ENCODE data around the gene LGR6. TPM values are rescaled to one million over a fixed set of nuclear protein-coding genes. Genes with fewer than 3 reads are reported as not detected.

Gene LGR6
- polyA plus RNA-seq, 1 donor from 2014 or later = not detected

DNA sequence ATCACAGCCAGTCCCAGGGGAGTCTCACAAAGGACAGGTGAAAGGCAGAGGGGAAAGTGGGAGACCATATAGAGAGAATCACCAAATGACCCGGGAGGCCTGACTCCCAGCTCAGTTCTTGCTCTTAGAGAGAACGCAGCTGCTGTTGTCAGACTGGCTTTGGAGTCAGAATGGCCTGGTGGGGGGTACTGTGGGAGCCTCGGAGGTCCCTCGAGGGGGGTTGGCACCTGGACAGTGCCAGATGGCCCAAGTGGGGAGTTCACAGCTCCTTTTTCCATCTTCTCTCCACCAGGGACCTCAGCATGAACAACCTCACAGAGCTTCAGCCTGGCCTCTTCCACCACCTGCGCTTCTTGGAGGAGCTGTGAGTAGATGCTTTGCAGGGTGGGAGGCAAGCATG, 31.5 kb downstream of the LGR6 start:
- no peak overlapping the region for H3K4me2 ChIP-seq (ENCODE audit: low read length)
- no peak overlapping the region for H3K4me3 ChIP-seq (ENCODE audit: low read length)
- no peak overlapping the region for H2AFZ ChIP-seq (ENCODE audit: low read depth, low read length)
- H3K9ac ChIP-seq (ENCODE audit: low read length) = no peak overlapping the region
- no peaks in the 10 kb centered on the region for H3K27me3 ChIP-seq (ENCODE audit: insufficient read depth, low read depth, low read length)
- no peak overlapping the region for H3K27ac ChIP-seq (ENCODE audit: low read length)
- H4K20me1 ChIP-seq (ENCODE audit: insufficient read depth) = no peaks in the 10 kb centered on the region
- H3K9me3 ChIP-seq (ENCODE audit: low read length) = no peaks in the 10 kb centered on the region
- TF ChIP-seq EZH2 (IDR thresholded peaks at IDR 0.05; ENCODE audit: borderline replicate concordance, insufficient read depth, low read length, poor library complexity, severe bottlenecking) (no peak), POLR2AphosphoS5 (IDR thresholded peaks at IDR 0.05) (no peak), MXI1 (conservative IDR thresholded peaks at IDR 0.05; ENCODE audit: poor library complexity, severe bottlenecking) (no peak), EP300 (conservative IDR thresholded peaks at IDR 0.05; ENCODE audit: poor library complexity, severe bottlenecking) (no peak), SMC3 (conservative IDR thresholded peaks at IDR 0.05; ENCODE audit: poor library complexity) (no peak), TAF1 (IDR thresholded peaks at IDR 0.05; ENCODE audit: low read depth) (no peak), RAD21 (conservative IDR thresholded peaks at IDR 0.05) (no peak)
- TF ChIP-seq, protein P1, sequence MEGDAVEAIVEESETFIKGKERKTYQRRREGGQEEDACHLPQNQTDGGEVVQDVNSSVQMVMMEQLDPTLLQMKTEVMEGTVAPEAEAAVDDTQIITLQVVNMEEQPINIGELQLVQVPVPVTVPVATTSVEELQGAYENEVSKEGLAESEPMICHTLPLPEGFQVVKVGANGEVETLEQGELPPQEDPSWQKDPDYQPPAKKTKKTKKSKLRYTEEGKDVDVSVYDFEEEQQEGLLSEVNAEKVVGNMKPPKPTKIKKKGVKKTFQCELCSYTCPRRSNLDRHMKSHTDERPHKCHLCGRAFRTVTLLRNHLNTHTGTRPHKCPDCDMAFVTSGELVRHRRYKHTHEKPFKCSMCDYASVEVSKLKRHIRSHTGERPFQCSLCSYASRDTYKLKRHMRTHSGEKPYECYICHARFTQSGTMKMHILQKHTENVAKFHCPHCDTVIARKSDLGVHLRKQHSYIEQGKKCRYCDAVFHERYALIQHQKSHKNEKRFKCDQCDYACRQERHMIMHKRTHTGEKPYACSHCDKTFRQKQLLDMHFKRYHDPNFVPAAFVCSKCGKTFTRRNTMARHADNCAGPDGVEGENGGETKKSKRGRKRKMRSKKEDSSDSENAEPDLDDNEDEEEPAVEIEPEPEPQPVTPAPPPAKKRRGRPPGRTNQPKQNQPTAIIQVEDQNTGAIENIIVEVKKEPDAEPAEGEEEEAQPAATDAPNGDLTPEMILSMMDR (IDR thresholded peaks at IDR 0.05; ENCODE audit: poor library complexity, severe bottlenecking) = no peak
- TF ChIP-seq, protein P2, sequence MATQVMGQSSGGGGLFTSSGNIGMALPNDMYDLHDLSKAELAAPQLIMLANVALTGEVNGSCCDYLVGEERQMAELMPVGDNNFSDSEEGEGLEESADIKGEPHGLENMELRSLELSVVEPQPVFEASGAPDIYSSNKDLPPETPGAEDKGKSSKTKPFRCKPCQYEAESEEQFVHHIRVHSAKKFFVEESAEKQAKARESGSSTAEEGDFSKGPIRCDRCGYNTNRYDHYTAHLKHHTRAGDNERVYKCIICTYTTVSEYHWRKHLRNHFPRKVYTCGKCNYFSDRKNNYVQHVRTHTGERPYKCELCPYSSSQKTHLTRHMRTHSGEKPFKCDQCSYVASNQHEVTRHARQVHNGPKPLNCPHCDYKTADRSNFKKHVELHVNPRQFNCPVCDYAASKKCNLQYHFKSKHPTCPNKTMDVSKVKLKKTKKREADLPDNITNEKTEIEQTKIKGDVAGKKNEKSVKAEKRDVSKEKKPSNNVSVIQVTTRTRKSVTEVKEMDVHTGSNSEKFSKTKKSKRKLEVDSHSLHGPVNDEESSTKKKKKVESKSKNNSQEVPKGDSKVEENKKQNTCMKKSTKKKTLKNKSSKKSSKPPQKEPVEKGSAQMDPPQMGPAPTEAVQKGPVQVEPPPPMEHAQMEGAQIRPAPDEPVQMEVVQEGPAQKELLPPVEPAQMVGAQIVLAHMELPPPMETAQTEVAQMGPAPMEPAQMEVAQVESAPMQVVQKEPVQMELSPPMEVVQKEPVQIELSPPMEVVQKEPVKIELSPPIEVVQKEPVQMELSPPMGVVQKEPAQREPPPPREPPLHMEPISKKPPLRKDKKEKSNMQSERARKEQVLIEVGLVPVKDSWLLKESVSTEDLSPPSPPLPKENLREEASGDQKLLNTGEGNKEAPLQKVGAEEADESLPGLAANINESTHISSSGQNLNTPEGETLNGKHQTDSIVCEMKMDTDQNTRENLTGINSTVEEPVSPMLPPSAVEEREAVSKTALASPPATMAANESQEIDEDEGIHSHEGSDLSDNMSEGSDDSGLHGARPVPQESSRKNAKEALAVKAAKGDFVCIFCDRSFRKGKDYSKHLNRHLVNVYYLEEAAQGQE (IDR thresholded peaks at IDR 0.05; ENCODE audit: borderline replicate concordance) = no peak
- no peaks in the 10 kb centered on the region for H3K9me2 ChIP-seq (ENCODE audit: insufficient read depth, low read length)
- H3F3A ChIP-seq (ENCODE audit: insufficient read depth, low read length, poor library complexity, severe bottlenecking) = no peaks in the 10 kb centered on the region
- no peaks in the 10 kb centered on the region for H3K79me2 ChIP-seq (replicated peaks; ENCODE audit: insufficient read depth, low read length)
- no peaks in the 10 kb centered on the region for H3K36me3 ChIP-seq (ENCODE audit: insufficient read depth, low read length)

DNA sequence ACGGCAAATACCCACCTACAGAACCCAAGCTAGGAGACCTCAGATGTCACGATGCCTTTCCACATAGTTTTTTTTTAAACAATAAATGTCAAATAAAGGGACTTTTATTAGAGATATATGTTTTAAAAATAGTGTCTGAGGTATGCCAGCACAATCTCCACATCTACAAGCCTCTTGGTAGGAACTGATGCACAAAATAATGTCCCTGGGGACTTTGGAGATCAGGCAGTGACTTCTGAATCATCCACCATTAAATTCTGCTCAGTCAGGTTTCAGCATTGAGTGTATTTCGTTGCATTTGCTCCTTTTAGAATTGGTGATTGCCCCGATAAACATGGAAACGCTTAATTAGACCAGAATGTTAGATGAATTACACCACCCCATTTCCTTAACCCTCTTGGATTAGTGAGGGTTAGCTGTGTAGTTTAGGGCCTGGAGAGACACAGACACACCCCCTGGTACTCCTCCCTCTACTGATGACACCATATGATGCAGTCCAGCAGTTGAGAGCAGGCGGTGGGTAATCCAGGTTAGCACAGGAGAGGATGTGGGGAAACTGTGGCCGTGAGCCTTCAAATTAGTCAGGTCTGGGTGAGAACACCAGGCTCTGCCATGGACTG, 33.6 kb downstream of the LGR6 start:
- Histone ChIP-seq H3K79me2 (replicated peaks; ENCODE audit: insufficient read depth, low read length) (no peaks in the 10 kb centered on the region), H3F3A (ENCODE audit: insufficient read depth, low read length, poor library complexity, severe bottlenecking) (no peaks in the 10 kb centered on the region), H3K9ac (ENCODE audit: low read length) (no peak overlapping the region), H3K27ac (ENCODE audit: low read length) (no peak overlapping the region), H3K27me3 (ENCODE audit: insufficient read depth, low read depth, low read length) (no peaks in the 10 kb centered on the region), H4K20me1 (ENCODE audit: insufficient read depth) (no peaks in the 10 kb centered on the region), H3K4me3 (ENCODE audit: low read length) (no peak overlapping the region), H3K9me3 (ENCODE audit: low read length) (no peaks in the 10 kb centered on the region), H3K4me2 (ENCODE audit: low read length) (no peak overlapping the region), H3K9me2 (ENCODE audit: insufficient read depth, low read length) (no peaks in the 10 kb centered on the region), H2AFZ (ENCODE audit: low read depth, low read length) (no peak overlapping the region), H3K36me3 (ENCODE audit: insufficient read depth, low read length) (no peaks in the 10 kb centered on the region)
- no peak for TF ChIP-seq SMC3 (conservative IDR thresholded peaks at IDR 0.05; ENCODE audit: poor library complexity)
- TF ChIP-seq POLR2AphosphoS5 (IDR thresholded peaks at IDR 0.05) = no peak
- no peak for TF ChIP-seq RAD21 (conservative IDR thresholded peaks at IDR 0.05)
- TF ChIP-seq, protein P2 (IDR thresholded peaks at IDR 0.05; ENCODE audit: borderline replicate concordance) = no peak
- TF ChIP-seq MXI1 (conservative IDR thresholded peaks at IDR 0.05; ENCODE audit: poor library complexity, severe bottlenecking) = no peak
- no peak for TF ChIP-seq TAF1 (IDR thresholded peaks at IDR 0.05; ENCODE audit: low read depth)
- TF ChIP-seq EP300 (conservative IDR thresholded peaks at IDR 0.05; ENCODE audit: poor library complexity, severe bottlenecking) = no peak
- TF ChIP-seq, protein P1 (IDR thresholded peaks at IDR 0.05; ENCODE audit: poor library complexity, severe bottlenecking) = no peak
- TF ChIP-seq EZH2 (IDR thresholded peaks at IDR 0.05; ENCODE audit: borderline replicate concordance, insufficient read depth, low read length, poor library complexity, severe bottlenecking) = no peak
